NCI-H1105 treated with DMSO at 0.1 percent for 48 hours (cell line): ENCODE measurements around the gene ACTR5.
A peak's percentile ranks its signal among the peaks of the same experiment; 100 is the strongest.
"Not testable (repeated sequence)": the region's sequence is repeated elsewhere in the genome, so short reads cannot be mapped to it uniquely, and the experiment has no call there.

Source experiments
- DNase-seq: peaks from one replicate; lab custom pipeline; 2025; lab: John Stamatoyannopoulos, UW

ACTR5 gene

DNA sequence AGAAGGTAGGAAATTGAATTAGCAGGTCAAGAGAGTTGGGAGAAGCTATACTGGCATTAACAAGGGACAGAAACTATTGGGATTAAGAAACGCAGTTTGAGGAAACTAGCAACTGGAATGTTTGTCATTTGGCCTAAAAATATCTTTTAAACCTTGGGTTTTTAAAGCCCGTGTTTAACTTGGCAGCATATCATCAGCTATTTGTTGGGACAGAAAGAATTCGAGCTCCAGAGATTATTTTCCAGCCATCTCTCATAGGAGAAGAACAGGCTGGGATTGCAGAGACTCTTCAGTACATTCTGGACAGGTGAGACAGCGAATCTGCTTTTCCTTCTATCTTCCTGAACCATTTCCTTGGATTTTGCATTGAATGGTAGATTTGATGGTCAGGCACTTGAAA is 17.8 kb downstream of the ACTR5 start:
- no peak for DNase-seq

GRCh38 chr20:38769376-38770295 is 21.4 kb downstream of the ACTR5 start:
- no peak for DNase-seq

DNA sequence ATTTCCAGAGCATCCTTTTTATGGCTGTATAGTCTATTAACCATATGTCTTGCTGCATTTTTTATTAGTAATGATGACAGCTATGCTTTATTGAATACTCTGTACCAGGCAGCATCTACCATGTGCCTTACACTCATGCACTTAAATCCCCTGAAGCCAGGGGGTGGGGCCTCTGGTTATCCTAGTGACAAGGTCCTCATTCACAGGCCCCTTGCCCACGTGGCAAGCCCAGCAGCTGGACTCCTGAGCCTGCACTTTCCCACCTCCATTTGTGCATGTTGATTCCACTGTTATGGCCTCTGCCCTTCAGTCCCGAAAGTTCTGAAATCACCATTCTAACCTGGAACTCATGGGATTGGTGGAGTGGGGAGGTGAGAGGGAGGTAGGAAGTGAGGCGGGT is 22.3 kb downstream of the ACTR5 start:
- DNase-seq = no peak

DNA sequence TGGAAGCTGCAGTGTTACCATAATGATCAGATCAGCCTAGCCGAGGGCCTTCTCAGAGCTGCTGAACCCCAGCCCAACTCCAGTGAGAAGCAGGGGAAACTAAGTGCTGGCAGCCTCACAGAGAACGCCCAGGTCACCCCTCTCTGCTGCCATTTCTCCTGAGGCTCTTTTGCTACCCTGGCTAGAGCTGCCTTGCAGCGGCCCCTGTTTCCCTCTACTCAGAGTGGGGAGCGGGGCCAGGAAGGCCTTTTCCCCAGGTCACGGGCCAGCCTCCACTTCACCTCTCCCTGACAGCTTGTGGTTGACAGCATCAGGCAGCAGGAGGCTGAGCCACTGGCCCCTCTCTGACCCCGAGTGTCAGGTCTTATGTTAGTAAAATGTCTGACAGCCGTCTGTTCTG is 22.7 kb downstream of the ACTR5 start:
- no peak for DNase-seq

DNA sequence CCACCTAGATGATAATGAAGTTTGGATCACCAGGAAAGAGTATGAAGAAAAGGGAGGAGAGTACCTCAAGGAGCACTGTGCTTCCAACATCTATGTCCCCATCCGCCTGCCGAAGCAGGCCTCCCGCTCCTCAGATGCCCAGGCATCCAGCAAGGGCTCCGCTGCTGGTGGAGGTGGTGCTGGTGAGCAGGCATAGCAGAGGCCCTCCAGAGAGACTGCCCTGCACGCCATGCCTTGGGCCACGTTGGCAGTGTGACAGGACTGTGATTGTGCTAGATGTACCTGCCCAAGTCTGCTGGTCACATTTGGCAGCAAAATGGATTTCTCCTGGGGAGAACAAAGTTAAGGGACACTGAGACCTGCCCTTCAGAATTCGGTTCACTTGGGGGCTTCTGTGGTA is 23.4 kb downstream of the ACTR5 start:
- no peak for DNase-seq

DNA sequence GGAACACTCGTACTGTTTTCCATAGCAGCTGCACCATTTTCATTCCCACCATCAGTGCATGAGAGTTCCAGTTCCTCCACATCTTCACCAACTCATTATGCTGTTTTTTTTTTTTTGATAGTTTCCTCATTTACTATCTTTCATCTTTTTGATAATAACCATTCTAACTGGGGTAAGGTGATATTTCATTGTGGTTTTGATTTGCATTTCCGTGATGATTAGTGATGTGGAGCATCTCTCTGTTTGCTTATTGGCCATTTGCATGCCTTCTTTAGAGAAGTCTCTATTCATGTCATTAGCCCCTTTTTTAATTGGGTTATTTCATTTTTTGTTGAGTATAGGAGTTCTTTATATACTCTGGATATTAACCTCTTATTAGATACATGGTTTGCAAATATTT is 25.9 kb downstream of the ACTR5 start:
- no peak for DNase-seq

DNA sequence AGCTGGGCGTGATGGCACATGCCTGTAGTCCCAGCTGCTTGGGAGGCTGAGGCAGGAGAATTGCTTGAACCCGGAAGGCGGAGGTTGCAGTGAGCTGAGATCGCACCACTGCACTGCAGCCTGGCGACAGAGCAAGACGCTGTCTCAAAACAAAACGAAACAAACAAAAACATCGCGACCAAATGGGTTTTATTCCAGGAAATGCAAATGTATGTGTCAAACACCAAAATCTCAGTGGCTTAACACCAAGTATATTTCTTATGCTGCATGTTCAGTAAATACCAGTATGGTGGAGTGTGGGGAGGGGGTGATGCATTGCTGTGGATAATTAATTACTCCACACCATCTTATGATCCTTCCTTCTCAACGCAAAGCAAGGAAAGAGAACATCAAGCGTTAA is 28.1 kb downstream of the ACTR5 start:
- DNase-seq = no peak

DNA sequence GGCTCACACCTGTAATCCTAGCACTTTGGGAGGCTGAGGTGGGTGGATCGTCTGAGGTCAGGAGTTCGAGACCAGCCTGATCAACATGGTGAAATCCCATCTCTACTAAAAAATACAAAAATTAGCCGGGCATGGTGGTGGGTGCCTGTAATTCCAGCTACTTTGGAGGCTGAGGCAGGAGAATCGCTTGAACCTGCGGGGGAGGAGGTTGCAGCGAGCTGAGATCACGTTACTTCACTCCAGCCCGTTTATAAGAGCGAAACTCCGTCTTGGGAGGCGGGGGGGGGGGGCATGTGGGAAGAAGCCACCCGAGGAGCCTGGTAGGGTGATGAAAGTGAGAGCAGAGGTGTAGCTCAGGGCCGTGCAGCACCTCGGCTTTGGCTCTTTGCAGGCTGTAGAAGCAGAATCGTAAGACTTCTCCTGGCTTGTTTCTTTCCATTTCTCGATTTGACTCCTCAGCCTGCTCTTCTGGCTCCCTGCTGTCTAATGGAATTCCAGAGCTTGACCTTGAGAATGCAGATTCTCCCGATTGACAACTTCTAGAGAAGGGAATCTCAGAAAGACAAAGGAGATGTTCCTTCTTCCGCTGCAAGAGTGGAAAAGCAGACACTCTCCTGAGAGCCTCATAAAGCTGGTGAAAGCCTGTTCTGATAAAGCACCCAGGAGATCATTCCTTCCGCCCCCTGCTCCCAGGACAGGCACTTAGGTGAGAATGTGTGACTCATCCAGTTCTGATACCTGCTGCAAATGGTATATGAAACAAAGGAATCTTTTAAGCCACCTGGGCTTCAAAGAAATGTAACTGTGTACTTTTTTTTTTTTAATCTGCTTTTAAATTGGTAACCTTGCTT is 31.2 kb downstream of the ACTR5 start:
- DNase-seq = no peak

DNA sequence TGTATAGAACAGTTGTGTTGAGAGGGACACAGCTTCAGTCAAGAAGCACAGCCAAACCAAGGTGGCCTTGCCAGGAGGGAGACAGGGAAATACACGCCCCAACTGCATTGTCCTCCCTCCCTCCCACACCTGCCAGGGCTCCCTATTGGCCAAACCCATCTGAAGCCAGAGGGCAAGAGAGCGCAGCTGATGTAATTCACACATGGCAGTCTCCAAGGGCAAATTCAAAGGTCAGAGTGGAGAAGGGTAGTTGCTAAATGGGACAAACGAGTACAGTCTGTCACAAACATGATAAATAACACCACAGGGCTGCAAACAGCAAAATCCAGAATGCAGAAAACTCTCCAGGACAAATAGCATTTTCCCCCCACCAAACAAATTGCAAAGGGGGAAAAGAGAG is 34.0 kb downstream of the ACTR5 start:
- DNase-seq = no peak

- no peak for DNase-seq
Measured at GRCh38 chr20:38787870-38788269, 39.6 kb downstream of the ACTR5 start.

DNA sequence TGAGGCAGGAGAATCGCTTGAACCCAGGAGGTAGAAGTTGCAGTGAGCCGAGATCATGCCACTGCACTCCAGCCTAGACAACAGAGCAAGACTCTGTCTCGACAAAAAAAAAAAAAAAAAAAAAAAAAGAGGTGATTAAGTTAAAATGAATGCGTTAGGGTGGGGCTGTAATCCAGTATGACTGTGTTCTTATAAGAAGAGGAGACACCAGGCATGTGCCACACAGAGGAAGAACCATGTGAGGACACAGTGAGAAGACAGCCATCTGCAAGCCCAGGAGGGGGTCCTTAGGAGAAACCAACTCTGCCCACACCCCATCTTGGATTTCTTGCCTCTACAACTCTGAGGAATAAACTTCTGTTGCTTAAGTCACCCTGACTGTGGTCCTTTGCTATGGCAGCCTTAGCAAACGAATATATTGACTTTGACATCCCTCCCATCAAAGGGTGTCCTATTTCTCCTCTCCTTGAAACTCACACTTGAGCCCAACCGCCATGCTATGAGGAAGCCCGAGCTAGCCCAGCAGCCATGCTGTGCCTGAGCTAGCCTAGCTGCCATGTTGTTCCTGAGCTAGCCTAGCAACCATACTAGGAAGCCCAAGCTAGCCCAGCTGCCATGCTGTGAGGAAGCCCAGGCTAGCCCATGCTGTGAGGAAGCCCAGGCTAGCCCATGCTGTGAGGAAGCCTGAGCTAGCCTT is 41.4 kb downstream of the ACTR5 start:
- DNase-seq = no peak

DNA sequence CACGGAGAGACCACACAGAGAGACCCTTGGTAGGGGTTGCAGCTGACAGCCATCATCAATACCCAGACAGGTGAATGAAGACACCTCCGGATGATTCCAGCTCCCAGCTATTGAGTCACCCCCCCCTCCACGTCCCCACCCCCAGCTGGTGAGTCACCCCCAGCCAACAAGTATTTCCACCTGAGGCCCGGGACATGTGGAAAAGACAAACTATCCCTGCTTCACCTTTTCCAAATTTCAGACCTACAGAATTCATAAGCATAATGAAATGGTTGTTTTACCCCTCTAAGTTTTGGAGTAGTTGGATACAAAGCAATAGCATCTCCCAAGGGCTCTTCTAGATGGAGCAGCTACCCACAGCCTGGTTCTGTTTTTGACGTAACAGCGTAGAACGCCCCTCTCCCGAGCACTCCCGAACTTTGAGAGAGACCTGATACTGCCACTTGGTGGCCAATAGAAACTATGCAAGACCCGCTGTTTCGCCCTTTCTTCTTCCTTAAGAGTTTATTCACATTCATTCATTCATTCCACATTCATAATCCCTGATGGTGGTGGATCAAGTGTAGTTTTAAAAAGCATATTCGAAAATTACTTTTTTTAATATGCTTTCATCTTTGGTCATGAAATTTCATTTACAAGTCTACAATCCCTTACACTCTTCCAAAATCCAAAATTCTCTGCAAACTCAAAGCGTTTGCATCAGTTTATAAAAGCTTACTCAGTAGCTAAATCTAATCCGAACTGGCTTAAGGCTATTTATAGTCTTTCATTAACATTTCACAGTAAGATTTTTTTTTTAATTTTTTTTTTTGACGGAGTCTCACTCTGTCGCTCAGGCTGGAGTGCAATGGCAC is 42.2 kb downstream of the ACTR5 start:
- DNase-seq = peak; percentile 54

- DNase-seq = no peak
Measured at GRCh38 chr20:38791291-38791690, 43.0 kb downstream of the ACTR5 start.

DNA sequence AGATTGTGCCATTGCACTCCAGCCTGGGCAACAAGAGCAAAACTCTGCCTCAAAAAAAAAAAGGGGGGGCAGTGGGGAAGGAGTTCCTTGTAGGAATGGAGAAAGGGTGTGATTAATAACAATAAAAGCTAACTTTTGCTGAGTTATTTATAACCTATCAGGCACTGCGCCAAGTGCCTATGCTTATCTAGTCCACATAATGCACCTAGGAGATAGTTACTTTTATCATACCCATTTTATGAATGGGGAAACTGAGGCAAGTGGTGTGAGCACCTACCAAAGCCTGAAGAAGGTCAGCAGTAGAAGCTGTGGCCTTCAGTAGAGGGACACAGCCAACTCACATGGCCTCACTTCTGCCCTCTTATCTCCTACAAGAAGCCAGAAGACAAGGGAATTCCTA is 43.7 kb downstream of the ACTR5 start:
- no peak for DNase-seq

GRCh38 chr20:38794057-38794456 is 45.8 kb downstream of the ACTR5 start:
- not testable (repeated sequence) for DNase-seq

DNA sequence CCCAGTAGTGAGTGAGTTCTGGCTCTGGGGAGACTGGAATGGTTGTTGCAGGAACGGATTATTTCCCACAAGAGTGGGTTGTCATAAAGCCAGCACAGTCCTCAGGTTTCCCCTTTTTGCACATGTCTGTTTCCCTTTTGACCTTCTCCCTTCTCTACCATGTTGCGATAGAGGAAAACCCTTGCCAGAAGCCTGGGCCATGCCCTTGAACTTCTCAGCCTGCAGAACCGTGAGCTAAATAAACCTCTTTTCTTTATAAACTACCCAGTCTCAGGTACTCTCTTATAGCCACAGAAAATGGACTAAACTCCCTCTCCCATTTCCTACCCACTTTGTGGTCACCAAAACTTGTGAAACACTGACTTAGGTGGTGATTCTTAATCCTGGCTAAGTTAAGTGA is 50.0 kb downstream of the ACTR5 start:
- DNase-seq = no peak

DNA sequence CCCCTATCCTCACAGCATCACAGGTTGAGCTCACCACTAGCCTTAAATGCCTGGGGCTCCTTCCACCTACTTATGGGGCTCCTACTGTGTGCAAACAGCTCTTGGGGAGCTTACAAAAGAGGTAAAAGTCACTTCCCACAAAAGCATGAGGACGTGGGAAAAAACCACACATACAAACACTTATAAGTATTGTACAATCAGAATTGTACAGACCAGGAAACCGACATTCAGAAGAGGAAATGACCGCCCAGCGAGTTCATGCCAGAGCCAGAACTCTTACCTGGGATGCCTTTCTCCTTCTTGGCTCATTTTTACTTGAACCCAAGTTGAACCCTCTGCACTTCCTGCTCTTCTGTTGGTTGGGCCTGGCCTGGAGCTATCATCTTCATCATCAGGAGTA is 50.9 kb downstream of the ACTR5 start:
- DNase-seq = no peak

GRCh38 chr20:38800882-38801281 is 52.6 kb downstream of the ACTR5 start:
- no peak for DNase-seq

DNA sequence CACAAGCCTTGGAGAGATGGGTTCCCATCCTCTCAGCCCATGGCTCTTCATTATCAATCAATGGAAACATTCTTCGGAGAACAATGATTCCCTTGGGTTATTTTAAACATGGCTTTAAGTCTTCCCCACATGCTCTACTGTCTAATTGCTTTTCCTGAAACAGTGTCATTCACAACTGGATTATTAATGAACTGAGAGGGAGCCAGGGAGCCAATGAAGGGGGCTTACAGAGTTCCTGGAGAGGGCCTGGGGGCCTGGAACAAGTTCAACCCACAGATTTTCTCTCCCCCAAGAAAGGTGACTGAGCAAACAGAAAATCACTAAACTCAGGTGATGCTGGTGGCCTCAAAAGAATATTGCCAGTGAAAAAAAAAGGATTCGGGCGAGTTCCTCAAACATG is 56.0 kb downstream of the ACTR5 start:
- DNase-seq = no peak

DNA sequence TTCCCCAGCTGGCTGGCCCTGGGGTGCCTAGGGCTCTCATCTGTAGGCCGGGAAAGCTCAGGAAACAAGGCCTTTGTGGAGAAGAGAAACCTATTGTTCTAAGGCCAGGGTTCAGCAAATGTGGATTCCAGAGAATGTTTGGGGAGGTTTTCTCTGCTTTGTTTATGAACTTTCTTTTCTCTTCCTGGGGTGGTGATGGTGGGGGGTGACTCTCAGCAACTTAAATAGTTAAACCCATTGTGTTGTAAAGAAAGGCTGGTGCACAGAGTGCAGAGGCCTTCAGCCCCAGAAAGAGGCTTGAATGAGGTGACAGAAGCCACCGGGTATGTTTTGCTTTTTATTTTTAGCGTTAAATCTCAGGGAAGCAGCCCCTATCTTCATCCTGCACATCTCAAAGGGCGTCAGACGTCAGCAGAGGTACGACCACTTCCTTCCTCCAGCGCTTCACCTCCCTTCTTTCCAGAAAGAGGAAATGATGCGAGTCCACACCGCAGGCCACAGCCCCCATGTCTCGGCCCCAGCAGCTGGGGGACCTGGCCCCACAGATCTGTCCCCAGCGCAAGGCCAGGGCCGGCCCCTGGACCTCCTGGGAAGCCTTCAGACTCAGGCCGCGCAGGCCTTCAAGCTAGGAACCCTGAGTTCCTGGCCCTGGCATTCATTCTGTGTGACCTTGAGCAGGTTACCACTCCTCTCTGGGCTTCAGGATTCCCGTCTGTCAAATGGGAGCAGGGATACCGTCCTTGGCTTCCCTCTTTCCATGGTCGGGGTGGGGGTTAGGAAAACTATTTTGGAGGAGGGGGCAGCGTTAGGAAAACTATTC is 56.6 kb downstream of the ACTR5 start:
- DNase-seq = no peak

GRCh38 chr20:38805502-38805957 is 57.3 kb downstream of the ACTR5 start, which contains the start of gene PPP1R16B:
TSS of gene PPP1R16B (plus strand) at chr20:38805697. CDS start at chr20:38835926, 30,229 bp downstream.
- DNase-seq = peak; percentile 40
